ENCODE measurements around the gene PHF19.

GRCh38 chr9:120898396-120898795, 21.4 kb upstream of the PHF19 start:
- TF ChIP-seq EZH2 (IDR thresholded peaks at IDR 0.05; ENCODE audit: insufficient read depth, poor library complexity, severe bottlenecking) (no peak), EZH2phosphoT487 (IDR thresholded peaks at IDR 0.05; ENCODE audit: insufficient read depth, low read depth) (no peak)

Data from GM23248 (cell line).